ENCODE results near the gene SLC12A8.

SLC12A8 gene

GRCh38 chr3:125156456-125156855, 56.1 kb downstream of the SLC12A8 start:
- no peak for DNase-seq (ENCODE audit: extremely low spot score)
- POLR2A ChIA-PET, result no interaction called here
- TF ChIP-seq CTCF (IDR thresholded peaks at IDR 0.05; ENCODE audit: control extremely low read depth, extremely low read depth, low read depth, missing control alignments), result no peak
- CTCF ChIA-PET, result interaction anchor here (1.0 to 1.3 kb wide), 3 partner anchors 9 to 255 kb away, joined by 3 read pairs; no protein-coding TSS in a partner anchor

GRCh38 chr3:125154800-125155269, 57.7 kb downstream of the SLC12A8 start:
- no peak for DNase-seq (ENCODE audit: extremely low spot score)
- ChIA-PET POLR2A (no interaction called here), CTCF (interaction anchor here (1.0 to 2.3 kb wide), 3 partner anchors 10 to 47 kb away, joined by 3 to 6 read pairs (median 4); no protein-coding TSS in a partner anchor)
- no peak for TF ChIP-seq CTCF (IDR thresholded peaks at IDR 0.05; ENCODE audit: control extremely low read depth, extremely low read depth, low read depth, missing control alignments)

- DNase-seq (ENCODE audit: extremely low spot score), result no peak
- CTCF ChIA-PET, result interaction anchor here (1.0 to 2.3 kb wide), 4 partner anchors 9 to 48 kb away, joined by 3 to 6 read pairs (median 4); no protein-coding TSS in a partner anchor
- POLR2A ChIA-PET, result no interaction called here
- no peak for TF ChIP-seq CTCF (IDR thresholded peaks at IDR 0.05; ENCODE audit: control extremely low read depth, extremely low read depth, low read depth, missing control alignments)
Observed at GRCh38 chr3:125154110-125154509, 58.4 kb downstream of the SLC12A8 start.

DNA sequence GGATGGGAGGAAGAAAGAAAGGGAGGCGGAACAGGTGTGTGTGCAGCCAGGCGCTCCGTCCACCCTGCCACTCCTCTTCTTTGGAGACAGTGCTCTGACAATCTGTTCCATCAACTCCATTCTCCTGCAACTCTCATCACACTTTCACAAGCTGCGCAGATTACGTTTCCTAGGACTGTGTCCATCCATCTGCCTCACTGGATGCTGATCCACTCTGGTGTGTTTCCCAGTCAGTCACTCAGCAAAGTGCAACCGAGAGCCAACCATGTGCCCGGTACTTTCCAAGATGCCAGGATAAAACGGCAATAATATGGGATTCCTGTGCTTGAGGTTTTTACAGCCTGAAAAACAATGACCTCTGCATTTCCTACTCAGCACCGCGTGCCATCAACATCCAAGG, 59.6 kb downstream of the SLC12A8 start:
- DNase-seq (ENCODE audit: extremely low spot score), result no peak
- ChIA-PET CTCF (interaction anchor here (2.3 kb wide), 1 partner anchor 8 kb away, joined by 6 read pairs; no protein-coding TSS in a partner anchor), POLR2A (no interaction called here)
- TF ChIP-seq CTCF (IDR thresholded peaks at IDR 0.05; ENCODE audit: control extremely low read depth, extremely low read depth, low read depth, missing control alignments), result no peak

GRCh38 chr3:125151916-125152315, 60.6 kb downstream of the SLC12A8 start:
- ChIA-PET CTCF (interaction anchor here (0.8 to 1.4 kb wide), 2 partner anchors 12 to 34 kb away, joined by 3 read pairs; no protein-coding TSS in a partner anchor), POLR2A (no interaction called here)
- TF ChIP-seq CTCF (IDR thresholded peaks at IDR 0.05; ENCODE audit: control extremely low read depth, extremely low read depth, low read depth, missing control alignments), result no peak
- DNase-seq (ENCODE audit: extremely low spot score), result no peak

GRCh38 chr3:125151442-125151817, 61.1 kb downstream of the SLC12A8 start:
- no peak for TF ChIP-seq CTCF (IDR thresholded peaks at IDR 0.05; ENCODE audit: control extremely low read depth, extremely low read depth, low read depth, missing control alignments)
- ChIA-PET POLR2A (no interaction called here), CTCF (interaction anchor here (0.8 to 1.8 kb wide), 3 partner anchors 9 to 35 kb away, joined by 3 to 6 read pairs (median 3); no protein-coding TSS in a partner anchor)
- DNase-seq (ENCODE audit: extremely low spot score), result no peak
